NCI-H1930 (cell line): ENCODE measurements around the gene SP3.

Experiments used
- DNase-seq, 2 experiments: peaks; one replicate each; lab custom pipeline; 2025; lab: John Stamatoyannopoulos, UW

SP3 gene

DNA sequence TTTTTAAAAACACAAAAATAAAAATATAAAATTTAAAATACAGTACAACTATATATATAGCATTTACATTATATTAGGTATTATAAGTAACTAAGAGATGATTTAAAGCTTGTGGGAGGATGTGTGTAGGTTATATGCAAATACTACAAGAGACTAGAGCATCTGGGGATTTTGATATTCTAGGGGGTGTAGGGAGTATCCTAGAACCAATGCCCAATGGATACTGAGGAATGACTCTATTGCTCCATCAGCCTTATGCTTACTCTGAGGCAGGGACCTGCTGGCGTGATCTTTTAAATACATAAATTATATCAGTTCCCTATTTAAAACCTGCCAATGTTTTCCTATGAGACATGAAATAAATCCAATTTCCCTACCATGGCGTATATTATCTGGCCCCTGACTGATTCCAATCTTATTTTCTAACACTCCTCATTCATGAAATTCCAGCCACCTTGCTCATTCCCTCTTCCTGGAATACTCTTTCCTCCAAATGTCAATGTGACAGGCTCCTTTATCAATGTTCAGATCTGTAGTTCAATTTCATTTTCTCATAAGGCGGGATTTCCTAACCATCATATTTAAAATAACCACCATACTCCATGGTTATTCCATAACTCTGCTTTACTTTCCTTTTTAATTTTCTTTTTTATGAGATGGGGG, 22.2 kb downstream of the SP3 start:
- no peak for DNase-seq

DNA sequence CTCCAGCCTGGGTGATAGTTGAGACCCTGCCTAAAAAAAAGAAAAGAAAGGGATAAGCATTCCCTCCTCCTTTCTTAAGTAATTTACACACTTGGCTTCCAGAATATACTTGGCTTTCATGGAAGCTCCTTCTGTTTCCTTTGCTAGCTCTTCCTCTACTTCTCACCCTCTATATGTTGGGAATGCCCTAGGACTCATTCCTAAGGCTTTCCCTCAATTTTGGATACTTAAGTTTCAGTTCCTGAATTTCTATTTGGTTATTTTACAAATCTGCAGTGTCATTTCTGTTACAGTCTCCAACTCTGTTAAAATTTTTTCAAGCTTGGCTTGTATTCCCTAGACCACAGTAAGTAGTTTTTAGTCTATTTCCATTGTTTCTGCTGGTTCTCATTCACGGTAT, 23.6 kb downstream of the SP3 start:
- DNase-seq = no peak

DNA sequence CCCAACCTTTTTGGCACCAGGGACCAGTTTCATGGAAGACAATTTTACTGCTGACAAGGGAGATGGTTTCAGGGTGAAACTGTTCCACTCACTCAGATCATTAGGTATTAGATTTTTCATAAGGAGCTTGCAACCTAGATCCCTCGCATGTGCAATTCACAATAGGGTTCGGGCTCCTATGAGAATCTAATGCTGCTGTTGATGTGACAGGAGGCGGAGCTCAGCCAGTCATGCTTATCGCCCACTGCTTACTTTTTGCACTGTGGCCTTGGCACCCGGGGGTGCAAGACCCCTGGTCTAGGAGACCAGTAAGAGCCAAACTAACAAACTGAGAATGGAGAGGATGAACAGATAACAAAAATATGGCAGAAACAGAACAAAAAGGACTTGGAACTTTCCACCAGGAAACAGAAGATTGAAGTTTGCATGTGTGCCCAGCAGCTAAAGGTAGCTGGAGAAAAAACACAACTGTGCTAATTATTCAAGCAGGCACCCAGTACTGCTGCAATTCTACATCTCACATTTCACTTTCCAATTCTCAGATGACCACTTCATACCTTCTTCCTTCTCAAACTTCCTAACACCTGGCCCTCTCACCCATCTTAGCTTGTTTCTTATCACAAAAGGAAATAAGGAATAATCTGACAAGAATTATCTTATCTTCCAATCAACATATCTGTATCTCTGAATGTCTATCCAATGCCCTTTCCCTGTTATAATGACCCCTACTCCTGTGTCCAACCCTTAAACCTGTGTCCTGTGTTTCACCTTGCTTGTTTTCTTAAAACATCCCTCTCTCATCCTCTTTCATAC, 24.8 kb downstream of the SP3 start:
- DNase-seq = no peak

DNA sequence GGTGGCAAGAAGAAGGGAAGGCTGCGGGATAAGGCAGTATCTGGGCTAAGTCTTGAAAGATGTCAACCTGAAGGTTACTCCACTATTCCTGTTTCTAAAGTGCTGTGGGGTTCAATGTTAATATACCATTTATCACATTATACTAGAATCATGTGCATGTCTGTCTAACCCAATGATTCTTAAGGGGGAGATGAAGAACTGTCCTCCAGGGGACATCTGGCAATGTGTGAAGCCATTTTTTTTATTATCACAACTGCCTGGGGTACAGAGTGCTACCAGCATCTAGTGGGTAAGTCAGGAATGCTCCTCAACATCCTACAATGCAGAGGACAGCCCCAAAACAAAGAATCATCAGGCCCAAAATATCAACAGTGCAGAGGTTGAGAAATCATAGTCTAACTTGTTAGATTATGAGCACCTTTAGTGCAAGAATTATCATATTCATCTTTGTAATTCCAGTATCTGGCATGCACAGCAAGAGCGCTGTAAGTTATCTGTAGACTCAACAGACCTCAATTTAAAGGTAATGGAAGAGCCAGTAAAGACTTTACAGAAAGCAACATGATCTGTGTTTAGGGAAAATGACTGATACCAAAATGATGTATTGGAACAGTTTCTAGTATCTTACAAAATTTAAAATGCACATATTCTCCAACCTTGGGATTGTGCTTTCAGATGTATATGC, 26.3 kb downstream of the SP3 start:
- no peak for DNase-seq

DNA sequence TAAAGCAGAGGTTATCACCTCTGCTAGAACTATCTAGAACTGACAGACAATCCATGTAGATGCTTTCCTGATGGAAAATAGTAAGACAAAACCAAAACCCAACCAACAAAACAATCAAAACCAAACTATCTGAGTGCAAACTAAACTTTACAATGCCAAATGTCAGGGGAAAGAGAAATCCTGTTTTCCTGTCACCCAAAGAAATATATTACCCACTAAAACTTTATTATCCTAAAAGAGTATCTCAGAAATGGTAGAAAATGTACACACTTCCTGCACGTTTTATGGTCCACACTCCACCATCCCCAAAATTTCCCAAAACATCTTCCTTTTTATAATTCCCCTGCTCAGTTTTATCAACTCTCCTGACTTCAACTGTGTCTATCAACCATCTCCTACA, 29.9 kb downstream of the SP3 start:
- no peak for DNase-seq

DNA sequence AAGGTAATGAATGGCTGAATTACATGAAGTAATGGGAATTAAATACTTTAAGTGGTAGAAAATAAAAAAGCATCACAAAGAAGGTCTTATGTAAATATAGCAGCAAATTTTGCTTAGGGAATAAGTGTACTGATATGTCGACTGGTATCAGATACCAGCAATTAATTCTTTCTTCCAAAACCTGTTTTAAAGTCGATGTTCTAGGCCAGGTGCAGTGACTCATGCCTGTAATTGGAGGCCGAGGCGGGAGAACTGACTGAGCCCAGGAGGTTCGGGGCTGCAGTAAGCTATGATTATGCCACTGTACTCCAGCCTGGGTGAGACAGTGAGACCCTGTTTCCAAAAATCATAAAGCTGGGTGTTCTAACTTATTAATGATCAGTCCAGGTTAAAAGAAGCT, 30.3 kb downstream of the SP3 start:
- no peak for DNase-seq

DNA sequence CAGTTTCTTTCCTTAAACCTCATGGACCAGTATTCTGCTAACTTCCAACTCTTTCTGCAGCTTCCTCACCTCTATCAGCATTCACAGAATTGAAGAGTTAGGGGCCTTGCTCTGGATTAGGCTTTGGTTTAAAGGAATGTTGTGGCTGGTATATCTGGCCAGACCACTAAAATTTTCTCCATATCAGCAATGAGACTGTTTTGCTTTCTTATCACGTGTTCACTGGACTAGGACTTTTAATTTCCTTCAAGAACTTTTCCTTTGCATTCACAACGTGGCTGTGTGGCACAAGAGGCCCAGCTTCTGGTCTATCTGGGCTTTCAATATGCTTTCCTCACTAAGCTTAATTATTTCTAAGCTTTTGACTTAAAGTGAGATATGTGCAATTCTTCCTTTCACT, 33.4 kb downstream of the SP3 start:
- no peak for DNase-seq

DNA sequence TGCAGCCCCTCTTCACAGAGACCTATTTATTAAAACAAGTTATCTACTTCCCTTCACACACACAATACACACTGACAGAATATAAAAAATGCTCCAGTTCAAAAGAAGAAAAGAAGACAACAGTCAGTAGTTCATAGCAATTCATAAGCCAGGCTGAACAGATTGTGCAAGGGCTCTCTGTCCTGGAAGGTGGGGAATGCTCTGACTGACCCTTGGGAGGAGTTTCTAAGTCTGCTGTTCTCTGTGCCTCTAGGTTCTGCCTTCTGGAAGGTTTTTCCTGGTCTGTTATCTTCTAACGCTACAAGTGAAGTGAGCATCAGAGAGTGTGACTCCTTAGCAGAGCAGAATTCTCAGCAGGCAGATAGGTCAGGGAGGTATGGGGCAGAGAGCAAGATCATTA, 35.7 kb downstream of the SP3 start:
- DNase-seq = no peak

DNA sequence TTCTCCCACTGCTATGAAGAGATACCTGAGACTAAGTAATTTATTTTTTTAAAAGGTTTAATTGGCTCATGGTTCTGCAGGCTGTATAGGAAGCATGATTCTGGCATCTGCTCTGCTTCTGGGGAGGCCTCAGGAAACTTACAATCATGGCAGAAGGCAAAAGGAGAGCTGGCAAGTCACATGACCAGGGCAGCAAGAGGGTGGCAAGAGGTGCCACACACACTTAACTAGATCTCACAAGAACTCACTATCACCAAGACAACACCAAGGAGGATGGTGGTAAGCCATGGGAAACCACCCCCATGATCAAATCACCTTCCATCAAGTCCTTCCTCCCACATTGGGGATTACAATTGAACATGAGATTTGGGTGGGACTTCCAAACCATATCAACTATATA, 38.3 kb downstream of the SP3 start:
- no peak for DNase-seq

DNA sequence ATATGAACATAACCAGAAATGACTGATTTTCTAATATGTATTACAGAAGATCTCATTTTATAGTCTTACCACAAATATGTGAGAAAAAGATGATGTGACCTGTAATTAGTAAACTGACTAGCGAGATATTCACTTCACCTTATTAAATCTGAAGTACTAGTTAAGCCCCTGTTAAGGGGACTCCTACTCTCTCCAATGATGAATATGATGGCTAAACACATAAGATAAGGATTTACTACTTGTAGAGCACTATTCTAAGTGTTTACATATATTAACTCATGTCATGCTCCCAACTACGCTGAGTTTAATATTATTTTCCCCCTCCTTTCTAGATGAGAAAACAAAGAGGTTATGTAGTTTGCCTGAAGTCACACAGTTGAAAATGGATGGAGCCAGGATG, 40.9 kb downstream of the SP3 start:
- DNase-seq = no peak

DNA sequence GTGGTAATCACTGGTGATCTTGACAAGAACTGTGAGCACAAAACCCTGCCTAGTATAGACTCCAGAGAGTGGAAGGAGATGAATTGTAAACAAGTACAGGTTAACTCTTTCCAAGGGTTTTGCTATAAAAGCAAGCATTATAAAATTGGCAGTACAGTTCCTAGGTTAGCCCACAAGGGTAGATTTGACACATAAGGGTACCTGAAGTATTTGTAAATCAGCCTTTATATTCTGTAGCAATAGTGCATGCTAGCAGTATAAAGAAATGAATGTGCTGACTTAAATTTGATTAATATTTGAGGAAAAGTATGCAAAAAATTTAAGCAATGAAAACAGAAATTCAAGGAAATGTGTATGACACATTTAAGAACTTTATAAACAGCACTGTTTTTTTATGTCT, 42.4 kb downstream of the SP3 start:
- no peak for DNase-seq

DNA sequence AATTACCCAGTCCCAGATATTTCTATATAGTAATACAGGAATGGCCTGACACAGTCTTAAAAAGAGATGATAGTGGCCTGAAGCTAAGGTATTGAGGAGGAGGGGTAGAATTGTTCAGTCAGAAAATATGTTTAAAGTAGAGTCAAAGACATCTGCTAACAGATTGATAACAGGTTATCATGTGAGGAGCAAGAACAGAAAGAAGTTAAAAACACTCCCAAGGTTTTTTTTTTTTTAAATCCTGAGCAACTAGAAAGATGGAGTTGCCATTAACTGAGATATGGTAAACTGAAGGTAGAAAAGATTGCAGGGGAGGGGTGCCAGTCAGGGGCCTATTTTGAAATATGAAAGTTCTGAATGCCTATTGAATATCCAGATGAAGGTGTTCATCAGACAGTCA, 43.1 kb downstream of the SP3 start:
- DNase-seq = no peak

DNA sequence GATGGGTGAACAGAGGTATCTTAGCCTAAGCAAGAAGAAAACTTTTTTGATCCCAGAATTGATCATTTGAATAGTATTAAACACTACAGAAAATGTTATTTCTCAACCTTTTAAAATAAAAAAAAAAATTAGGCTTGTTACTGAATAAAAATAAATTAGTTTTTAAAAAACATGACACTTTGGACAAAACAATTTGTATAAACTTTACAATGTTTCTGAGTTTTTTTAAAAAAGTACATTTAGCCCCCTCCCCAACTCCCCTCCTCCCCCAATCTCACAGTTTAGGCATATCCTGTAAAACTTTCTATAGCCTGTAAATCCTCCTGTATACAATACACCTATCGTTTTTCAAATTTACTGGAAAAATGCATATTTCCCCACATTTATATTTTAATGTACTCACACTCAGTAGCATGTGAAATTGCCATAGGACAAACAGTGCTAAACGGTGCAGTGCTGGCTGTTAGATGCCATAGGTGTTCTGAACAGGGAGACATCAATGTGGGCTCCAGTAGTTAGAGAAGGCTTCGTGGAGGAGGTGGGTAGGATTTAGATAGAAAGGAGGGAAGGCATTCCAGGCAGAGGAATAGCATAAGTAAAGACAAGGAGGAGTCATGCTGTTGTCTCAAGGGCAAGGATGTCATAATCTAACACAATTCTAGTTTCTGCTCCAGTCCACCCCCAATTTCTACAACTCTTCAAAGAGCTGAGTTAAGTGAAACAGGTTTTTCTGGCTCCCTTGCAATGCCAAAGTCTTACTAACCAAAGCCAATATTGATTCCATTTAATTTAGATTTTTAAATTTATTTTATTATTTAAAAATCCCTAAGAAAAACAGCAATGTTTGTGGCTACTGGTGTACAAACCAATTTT, 50.9 kb downstream of the SP3 start:
- DNase-seq = no peak

DNA sequence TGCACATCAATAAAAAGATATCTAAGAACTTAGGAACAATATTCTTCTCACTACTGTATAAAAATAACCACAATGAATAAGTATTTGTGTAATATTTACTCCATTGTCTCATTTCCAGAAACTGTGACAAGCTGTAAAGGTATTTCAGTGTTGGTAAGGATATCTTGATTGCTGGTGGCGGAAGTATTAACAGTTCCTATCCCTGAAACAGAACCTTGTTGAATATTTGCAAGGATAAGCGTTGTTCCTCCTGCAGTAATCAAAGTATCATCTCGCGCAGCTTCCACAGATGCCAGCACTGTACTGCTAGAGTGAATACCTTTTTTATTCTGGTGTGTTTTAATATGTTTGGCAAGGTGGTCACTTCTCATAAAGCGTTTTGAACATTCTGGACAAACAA, 55.3 kb downstream of the SP3 start:
- no peak for DNase-seq

DNA sequence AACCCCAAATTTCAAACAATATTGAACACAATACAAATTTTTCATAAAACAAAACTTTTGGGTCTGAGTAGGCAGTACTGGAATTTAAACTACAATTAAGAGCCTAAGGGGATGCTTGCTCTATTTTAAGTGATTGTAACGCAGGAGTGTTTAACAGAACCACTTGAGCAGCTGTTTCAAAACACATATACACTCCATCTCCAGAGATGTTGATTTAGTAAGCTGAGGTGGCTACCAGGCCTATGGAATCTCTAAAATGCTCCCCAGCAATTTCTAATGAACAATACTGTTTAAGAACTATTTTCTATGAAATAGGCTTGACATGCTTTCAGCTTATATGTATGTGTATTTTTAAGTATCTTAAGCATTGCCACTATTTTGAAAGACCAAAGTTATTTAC, 58.5 kb downstream of the SP3 start:
- no peak for DNase-seq

DNA sequence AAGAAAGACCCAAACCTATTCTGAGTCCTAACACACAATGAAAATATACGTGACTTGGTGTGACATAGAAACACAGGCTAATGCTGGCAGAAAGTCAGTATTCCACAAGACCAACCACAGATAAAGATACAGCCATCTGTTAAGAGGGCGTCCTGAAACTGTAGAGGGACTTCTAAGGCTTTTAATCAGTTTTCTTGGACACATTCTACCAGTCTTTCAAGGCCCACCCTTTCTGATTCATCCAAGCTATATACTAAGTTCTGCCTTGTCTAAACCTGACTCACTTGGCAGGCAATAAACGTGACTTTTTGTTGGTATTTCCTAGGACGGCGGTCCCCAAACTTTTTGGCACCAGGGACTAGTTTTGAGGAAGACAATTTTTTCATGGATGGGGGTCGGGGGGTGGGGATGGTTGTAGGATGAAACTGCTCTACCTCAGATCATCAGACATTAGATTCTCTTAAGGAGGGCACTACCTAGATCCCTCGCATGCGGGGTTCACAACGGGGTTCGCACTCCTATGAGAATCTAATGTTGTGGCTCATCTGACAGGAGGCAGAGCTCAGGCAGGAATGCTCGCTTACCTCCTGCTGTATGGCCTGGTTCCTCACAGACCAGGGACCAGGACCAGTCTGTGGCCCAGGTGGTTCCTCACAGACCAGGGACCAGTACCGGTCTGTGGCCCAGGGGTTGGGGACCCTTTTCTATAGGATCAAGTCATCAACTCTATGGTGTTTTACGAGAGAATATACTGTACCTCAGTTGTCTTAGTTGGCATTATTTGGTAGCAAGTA, 61.4 kb downstream of the SP3 start:
- no peak for DNase-seq

DNA sequence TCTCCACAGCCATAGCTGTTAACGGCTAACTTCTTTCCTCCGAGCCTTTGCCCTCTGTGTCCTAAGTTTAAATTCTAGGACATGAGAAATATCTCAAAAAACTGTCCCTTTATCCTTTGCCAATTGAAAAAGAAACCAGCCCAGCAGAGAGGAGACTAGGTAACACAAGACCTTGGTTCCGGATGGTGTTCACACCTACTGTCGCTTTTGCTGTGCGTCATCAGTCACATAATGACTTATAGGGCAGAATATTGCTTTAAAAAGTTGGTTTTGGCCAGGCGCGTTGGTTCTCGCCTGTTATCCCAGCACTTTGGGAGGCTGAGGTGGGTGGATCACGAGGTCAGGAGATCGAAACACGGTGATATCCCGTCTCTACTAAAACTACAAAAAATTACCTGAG, 66.2 kb downstream of the SP3 start:
- DNase-seq = no peak

DNA sequence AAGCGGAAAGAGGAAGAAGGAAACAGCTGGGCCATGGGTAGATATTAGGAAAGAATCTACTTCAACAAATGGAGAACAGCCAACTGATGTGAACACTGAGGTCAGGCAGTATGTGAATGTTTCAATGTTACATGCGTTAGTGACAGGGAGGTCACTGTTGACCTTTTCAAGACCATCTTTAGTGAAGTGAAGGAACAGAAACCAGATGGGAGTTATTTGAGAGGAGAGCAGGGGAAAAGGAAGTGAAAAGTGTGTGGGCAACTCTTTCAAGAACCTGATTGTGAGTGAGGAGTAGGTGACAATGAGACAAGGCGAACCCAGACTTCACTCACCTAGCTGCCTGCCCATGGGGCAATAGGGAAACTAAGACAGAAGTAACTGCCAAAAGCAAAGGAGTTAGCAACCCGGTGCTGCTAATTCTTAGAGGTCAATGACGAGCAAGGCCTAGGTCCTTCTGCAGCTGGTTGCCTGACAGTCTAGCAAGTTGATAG, 67.0 kb downstream of the SP3 start:
- DNase-seq = no peak

DNA sequence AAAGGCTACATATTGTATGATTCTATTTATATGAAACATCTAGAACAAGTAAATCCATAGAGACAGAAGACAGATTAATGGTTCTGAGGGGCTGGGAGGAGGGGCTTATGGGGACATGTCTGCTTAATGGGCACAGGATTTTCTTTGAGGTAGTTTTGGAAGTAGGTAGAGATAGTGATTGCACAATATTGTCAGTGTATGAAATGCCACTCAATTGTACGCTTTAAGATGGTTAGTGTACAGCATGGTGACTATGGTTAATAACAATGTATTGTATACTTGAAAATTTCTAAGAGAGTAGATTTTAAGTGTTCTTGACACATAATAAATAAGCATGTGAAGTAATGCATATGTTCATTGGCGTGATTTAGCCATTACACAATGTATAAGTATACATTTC, 68.4 kb downstream of the SP3 start:
- DNase-seq = no peak

DNA sequence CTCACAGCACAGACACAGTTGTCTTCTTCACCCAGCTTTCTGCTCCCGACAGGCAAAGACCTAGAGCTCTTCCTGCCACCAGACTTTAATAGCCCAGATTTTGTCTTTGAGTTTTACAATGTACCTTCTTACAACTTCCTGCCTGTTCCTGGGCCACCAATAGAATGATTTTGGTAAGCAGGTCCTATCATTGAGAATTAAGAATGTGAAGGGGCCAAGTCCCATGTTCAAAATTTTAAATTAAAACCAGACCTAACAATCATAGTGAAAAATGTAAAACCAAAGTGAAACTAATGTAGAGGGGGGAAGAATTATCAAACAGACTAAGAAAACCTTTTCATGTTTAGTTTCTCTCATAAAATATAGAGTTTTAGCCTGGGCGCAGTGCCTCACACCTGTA, 72.8 kb downstream of the SP3 start:
- DNase-seq = no peak

DNA sequence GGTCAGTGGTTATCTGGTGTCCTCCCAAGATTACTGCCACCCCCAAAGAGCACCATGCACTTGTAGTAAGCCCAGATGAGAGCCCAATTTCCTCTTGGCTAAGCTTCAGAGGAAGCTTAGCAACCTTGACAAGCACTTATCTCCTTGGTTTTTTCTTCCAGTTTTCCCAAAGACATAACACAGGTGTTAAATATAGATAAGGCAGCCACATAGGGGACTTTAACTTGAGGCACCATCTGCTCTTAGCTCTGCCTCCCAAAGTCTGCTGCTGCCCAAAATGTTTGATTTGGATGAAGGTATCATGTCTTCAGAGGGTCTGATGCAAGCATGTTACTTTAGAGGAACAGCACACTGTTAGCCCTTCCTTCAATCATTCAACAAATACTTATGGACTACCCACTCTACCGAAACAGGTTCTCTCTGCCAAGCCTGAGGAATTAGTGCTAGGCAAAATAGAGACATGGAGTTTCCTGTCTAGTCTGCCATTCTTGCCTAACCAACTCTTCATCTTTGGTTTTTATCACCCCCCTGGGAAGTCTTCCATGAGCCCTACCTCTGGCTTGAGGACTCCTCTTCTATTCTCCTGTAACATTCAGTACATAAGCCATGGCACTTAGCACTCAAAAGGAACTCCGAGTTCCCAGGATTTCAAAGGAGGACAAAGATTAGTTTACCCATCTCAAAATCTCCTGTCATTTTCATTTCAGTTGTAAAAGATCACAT, 73.7 kb downstream of the SP3 start:
- no peak for DNase-seq
